B cell (primary cell): Measurements from ENCODE around the gene STXBP4. TPM values are rescaled to one million over a fixed set of nuclear protein-coding genes. Genes with fewer than 3 reads are reported as not detected.

Experiments used
- ATAC-seq: fragments of 200-7000 bp; cut with Tn5 transposase; one replicate; pipeline ENCODE4 v1.10.0; 2021; ENCODE audit warnings: low read depth, mild to moderate bottlenecking, moderate number of reproducible peaks, moderate library complexity
- CTCF ChIA-PET: fragments of 350-600 bp; sonication (Branson Sonifier 250); formaldehyde crosslinking; loops from one replicate; lab custom pipeline; 2021; ENCODE audit warnings: antibody characterized with exemption, inconsistent platforms; lab: Charles Lee
- POLR2A ChIA-PET: fragments of 350-600 bp; sonication (Branson Sonifier 250); formaldehyde crosslinking; loops from one replicate; lab custom pipeline; 2021; ENCODE audit warnings: antibody characterized with exemption; lab: Charles Lee
- DNase-seq: peaks from one replicate; pipeline ENCODE4 v3.0.0; 2013
- H2AFZ ChIP-seq: 2 replicates; pipeline ENCODE4 v1.6.1; 2012; ENCODE audit warnings: mild to moderate bottlenecking, low read depth, low read length; ENCODE audit not compliant: insufficient read depth, poor library complexity, severe bottlenecking
- H3K27ac ChIP-seq, 2 donors: 1 replicate in 1 of 2; 2 replicates in 1 of 2; pipeline ENCODE4 v1.5.1; 2012 to 2013; ENCODE audit warnings: low read length in 2 of 2, mild to moderate bottlenecking in 2 of 2, moderate library complexity in 1 of 2
- H3K27me3 ChIP-seq, 4 experiments: fragments of 200-600 bp in 1 of 4; sonication (generic) in 1 of 4; replicated peaks in 1 of 4; 1 replicate in 2 of 4; 2 replicates in 2 of 4; pipeline versions ENCODE4 v1.6.1 to v1.7.0; 2013 to 2016; ENCODE audit warnings: low read length in 3 of 4, mild to moderate bottlenecking in 2 of 4, mixed read lengths in 1 of 4, moderate library complexity in 1 of 4; ENCODE audit not compliant: insufficient read depth in 4 of 4, control insufficient read depth in 3 of 4; ENCODE audit errors: control extremely low read depth in 1 of 4
- H3K36me3 ChIP-seq, 2 experiments: replicated peaks in 1 of 2; 1 replicate in 1 of 2; 2 replicates in 1 of 2; pipeline versions ENCODE4 v1.6.1 to v1.7.1; 2013; ENCODE audit warnings: low read length in 1 of 2; ENCODE audit not compliant: insufficient read depth in 2 of 2, control insufficient read depth in 1 of 2; ENCODE audit errors: control extremely low read depth in 1 of 2, extremely low read depth in 1 of 2
- H3K4me1 ChIP-seq, 2 donors: fragments of 200-600 bp in 1 of 2; sonication (generic) in 1 of 2; 1 replicate in 1 of 2; 2 replicates in 1 of 2; pipeline versions ENCODE4 v1.5.1 to v1.6.1; 2013 to 2017; ENCODE audit warnings: low read length in 2 of 2; ENCODE audit not compliant: control insufficient read depth in 2 of 2, insufficient read depth in 2 of 2
- H3K4me2 ChIP-seq: replicated peaks from 2 replicates; pipeline ENCODE3; 2012; ENCODE audit warnings: mild to moderate bottlenecking, low read depth, low read length; ENCODE audit not compliant: poor library complexity, severe bottlenecking
- H3K4me3 ChIP-seq, 5 experiments: fragments of 200-600 bp in 1 of 5; sonication (generic) in 1 of 5; 1 replicate in 3 of 5; 2 replicates in 2 of 5; pipeline versions ENCODE4 v1.5.1 to v1.7.0; 2011 to 2016; ENCODE audit warnings: low read length in 4 of 5, mild to moderate bottlenecking in 4 of 5, low read depth in 2 of 5, control low read depth in 1 of 5, moderate library complexity in 1 of 5; ENCODE audit not compliant: insufficient read depth in 1 of 5; ENCODE audit errors: control extremely low read depth in 1 of 5, extremely low read depth in 1 of 5
- H3K79me2 ChIP-seq: fragments of 200-600 bp; sonication (generic); one replicate; pipeline ENCODE4 v1.6.0; 2016; ENCODE audit warnings: low read length; ENCODE audit not compliant: control insufficient read depth, insufficient read depth
- H3K9ac ChIP-seq: fragments of 200-600 bp; sonication (generic); 2 replicates; pipeline ENCODE4 v1.6.1; 2017; ENCODE audit warnings: mild to moderate bottlenecking, low read length, moderate library complexity
- H3K9me3 ChIP-seq, 3 donors: one replicate each; pipeline versions ENCODE4 v1.6.1 to v1.7.1; 2013; ENCODE audit warnings: low read length in 2 of 3; ENCODE audit not compliant: control insufficient read depth in 2 of 3, insufficient read depth in 1 of 3; ENCODE audit errors: control extremely low read depth in 1 of 3
- H4K20me1 ChIP-seq: 2 replicates; pipeline ENCODE4 v1.6.0; 2012; ENCODE audit warnings: mild to moderate bottlenecking, low read length; ENCODE audit not compliant: insufficient read depth, control insufficient read depth, poor library complexity, severe bottlenecking
- H3K27ac Mint-ChIP-seq: one replicate; pipeline ENCODE4 v1.8.0; 2021; ENCODE audit warnings: mixed read lengths
- H3K27me3 Mint-ChIP-seq: one replicate; pipeline ENCODE4 v1.8.0; 2021; ENCODE audit warnings: mixed read lengths
- H3K4me1 Mint-ChIP-seq: one replicate; pipeline ENCODE4 v1.8.0; 2021; ENCODE audit warnings: mixed read lengths
- H3K4me3 Mint-ChIP-seq: one replicate; pipeline ENCODE4 v1.8.0; 2021; ENCODE audit warnings: mixed read lengths
- H3K9me3 Mint-ChIP-seq: one replicate; pipeline ENCODE4 v1.8.0; 2022; ENCODE audit warnings: mixed read lengths; ENCODE audit not compliant: insufficient read depth
- CTCF ChIP-seq: fragments of 200-600 bp; IDR thresholded peaks from one replicate; pipeline ENCODE4 v1.8.0; 2022; ENCODE audit warnings: antibody characterized with exemption, mild to moderate bottlenecking
- EZH2 ChIP-seq: IDR thresholded peaks from 2 replicates; pipeline ENCODE4 v1.6.1; 2012; ENCODE audit warnings: borderline replicate concordance, low read depth, mild to moderate bottlenecking, moderate library complexity, low read length; ENCODE audit not compliant: insufficient read depth, poor library complexity, severe bottlenecking
- WGBS: methylation state at CpG from one replicate; pipeline ENCODE4 v1.1.5; 2013; ENCODE audit warnings: missing lambda C conversion rate; ENCODE audit not compliant: insufficient coverage; 5-methylcytosine and 5-hydroxymethylcytosine counted together
- intact Hi-C: fragments of 100-400 bp; cut with micrococcal nuclease; formaldehyde crosslinking; loops from one replicate; pipeline ENCODE4 v1.10.0; 2022
- polyA plus RNA-seq: library from polyadenylated mRNA; depleted of rRNA; stranded (reverse); fragments of >200 nt; gene quantifications from 2 replicates; pipeline ENCODE4 v1.2.3, GENCODE V29; 2012
- total RNA-seq, 2 donors: library from RNA; stranded (reverse); fragments of 120-200 nt in 1 of 2; gene quantifications; 1 replicate in 1 of 2; 2 replicates in 1 of 2; pipeline versions ENCODE4 v1.2.3 to v1.2.4, GENCODE V29; 2013 to 2022

STXBP4 gene
- total and polyA plus RNA-seq, 2 donors (not counting 1 experiment from before 2014, with no cell fraction given): 1.2 to 11.4 TPM

DNA sequence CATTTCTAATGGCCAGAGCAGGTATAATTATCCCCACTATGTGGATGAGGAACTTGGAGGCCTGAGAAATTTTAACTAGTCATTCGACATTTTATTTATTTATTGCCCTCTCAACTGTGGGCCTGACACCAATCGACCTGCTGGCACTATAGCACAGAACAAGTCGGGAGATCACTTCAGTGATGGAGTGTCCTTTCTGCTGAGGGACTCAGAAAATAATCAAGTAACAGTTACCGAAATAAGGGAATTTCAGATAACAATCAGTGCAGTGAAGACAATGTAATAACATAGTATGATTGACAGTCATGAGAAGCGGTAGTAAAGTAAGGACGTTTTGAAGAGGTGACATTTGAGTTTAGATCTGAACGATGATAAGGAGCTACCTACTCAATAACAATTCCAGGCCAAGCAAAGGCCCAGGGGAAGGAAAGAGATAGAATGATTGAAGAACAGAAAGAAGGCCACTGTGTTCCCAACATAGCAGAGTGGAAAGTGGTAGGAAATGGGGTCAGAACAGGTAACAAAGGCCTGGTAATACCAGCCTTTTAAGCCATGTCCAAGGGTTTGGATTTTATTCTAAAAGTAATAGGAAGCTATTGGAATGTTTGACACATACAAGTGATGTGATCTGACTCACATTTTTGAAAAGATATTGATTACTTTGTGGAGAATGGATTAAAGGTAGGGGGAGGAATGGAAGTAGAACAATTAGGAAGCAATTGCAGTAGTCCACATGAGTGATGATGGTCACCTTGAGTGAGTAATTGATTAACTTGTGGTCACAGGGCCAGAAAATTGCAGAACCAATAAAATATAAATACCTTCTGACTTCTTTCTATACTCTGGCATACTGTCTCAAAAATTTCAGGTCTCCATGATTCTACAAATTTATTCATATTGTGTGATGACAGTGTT, 1.4 kb downstream of the STXBP4 start:
- Mint-ChIP-seq H3K4me1 (peaks cover 23% of the 10 kb centered on the region), H3K4me3 (no peak overlapping the region), H3K27me3 (no peaks in the 10 kb centered on the region), H3K9me3 (no peaks in the 10 kb centered on the region), H3K27ac (no peak overlapping the region)
- peaks cover 5% of the 10 kb centered on the region for H4K20me1 ChIP-seq
- intact Hi-C loops: loop anchor here (2.0 to 10.0 kb wide), 2 partner anchors 295 to 453 kb away; partner anchors contain the start of gene HLF
- ChIA-PET POLR2A (no interaction called here), CTCF (interaction anchor here (1.4 to 2.7 kb wide), 3 partner anchors 21 to 25 kb away, joined by 3 to 9 read pairs (median 4); no protein-coding TSS in a partner anchor)
- WGBS: 32% methylated on average over 2 of the region's 7 CpGs
- ATAC-seq: no peak
- peak overlapping the region; percentile 89 for H3K4me2 ChIP-seq
- no peaks in the 10 kb centered on the region for H3K9me3 ChIP-seq
- no peaks in the 10 kb centered on the region for H3K27me3 ChIP-seq
- no peak for DNase-seq
- peak overlapping the region; percentile 98 for H2AFZ ChIP-seq
- H3K79me2 ChIP-seq: peaks cover 26% of the 10 kb centered on the region
- peak overlapping the region in 1 of 5 experiments; percentile 91 for H3K4me3 ChIP-seq
- peak overlapping the region; percentile 85 for H3K9ac ChIP-seq
- peaks cover 0 to under 1% of the 10 kb centered on the region in 2 experiments for H3K36me3 ChIP-seq
- TF ChIP-seq EZH2: no peak
- no peak for TF ChIP-seq CTCF
- H3K27ac ChIP-seq: no peak overlapping the region
- peaks cover 8 to 21% of the 10 kb centered on the region in 2 donors for H3K4me1 ChIP-seq

DNA sequence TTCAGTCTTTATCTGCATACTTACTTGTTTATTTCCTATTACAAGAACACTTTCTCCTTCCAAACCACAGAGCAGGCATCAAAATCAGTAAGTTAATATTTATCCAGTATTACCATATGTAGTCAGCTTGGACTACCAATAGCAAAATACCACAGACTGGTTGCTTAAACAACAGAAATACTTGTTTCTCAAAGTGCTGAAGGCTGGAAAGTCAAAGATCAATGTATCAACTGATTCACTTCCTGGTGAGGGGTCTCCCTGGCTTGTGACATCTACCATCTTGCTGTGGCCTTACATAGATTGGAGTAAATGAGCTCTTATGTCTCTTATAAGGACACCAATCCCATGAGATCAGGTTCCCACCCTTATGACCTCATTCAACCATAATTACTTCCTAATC, 2.6 kb downstream of the STXBP4 start:
- peaks cover 5% of the 10 kb centered on the region for H4K20me1 ChIP-seq
- no peaks in the 10 kb centered on the region for H3K27me3 ChIP-seq
- H3K27ac Mint-ChIP-seq: no peak overlapping the region
- no peak overlapping the region for H3K4me2 ChIP-seq
- no peak for ATAC-seq
- POLR2A ChIA-PET: no interaction called here
- no peak overlapping the region for H3K9ac ChIP-seq
- no peak overlapping the region for H3K4me3 ChIP-seq
- H3K4me3 Mint-ChIP-seq: no peak overlapping the region
- no peak overlapping the region for H3K27ac ChIP-seq
- H2AFZ ChIP-seq: no peak overlapping the region
- H3K27me3 Mint-ChIP-seq: no peaks in the 10 kb centered on the region
- DNase-seq: no peak
- no peak for TF ChIP-seq EZH2
- TF ChIP-seq CTCF: no peak
- intact Hi-C loops: no loop called here
- H3K4me1 Mint-ChIP-seq: peaks cover 21% of the 10 kb centered on the region
- H3K9me3 ChIP-seq: no peaks in the 10 kb centered on the region
- peaks cover 25% of the 10 kb centered on the region for H3K79me2 ChIP-seq
- no peaks in the 10 kb centered on the region for H3K9me3 Mint-ChIP-seq
- H3K36me3 ChIP-seq: no peaks in the 10 kb centered on the region
- peaks cover 8 to 21% of the 10 kb centered on the region in 2 donors for H3K4me1 ChIP-seq
- CTCF ChIA-PET: interaction anchor here (1.8 to 2.7 kb wide), 2 partner anchors 22 to 24 kb away, joined by 4 to 9 read pairs; no protein-coding TSS in a partner anchor
